ENCODE results near the gene RANBP10.

RANBP10 gene

DNA sequence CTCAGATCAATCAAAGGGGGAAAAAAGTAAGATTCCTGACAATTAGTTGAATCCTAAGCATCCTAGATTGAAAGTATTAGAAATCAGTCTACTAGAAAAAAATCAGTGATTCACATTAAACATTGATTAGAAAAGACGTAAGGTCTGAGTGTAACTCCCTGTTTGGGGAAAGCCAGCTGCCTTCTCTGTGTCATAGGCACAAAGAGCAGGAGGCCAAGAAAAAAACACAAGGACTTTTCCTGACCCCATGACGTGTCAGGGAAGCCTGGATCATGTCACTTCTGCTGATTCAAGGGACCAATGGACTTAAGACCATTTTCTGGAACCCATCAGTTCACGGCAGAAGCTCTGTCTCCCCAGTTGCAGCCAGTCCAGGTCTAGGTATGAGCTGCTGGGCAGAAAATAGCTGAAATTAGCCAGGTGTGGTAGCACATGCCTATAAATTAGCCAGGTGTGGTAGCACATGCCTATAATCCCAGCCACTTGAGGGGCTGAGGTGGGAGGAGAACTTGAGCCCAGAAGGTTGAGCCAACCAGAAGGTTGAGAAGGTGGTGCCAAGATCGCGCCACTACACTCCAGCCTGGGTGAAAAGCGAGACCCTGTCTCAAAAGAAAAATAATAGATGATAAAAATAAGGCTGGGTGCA, 35.9 kb downstream of the RANBP10 start:
- no peaks in the 10 kb centered on the region for H3F3A ChIP-seq (ENCODE audit: low read depth)
- no peak overlapping the region for H3K4me2 ChIP-seq (ENCODE audit: low read depth, low read length, poor library complexity, severe bottlenecking)
- peaks cover 12% of the 10 kb centered on the region for H4K20me1 ChIP-seq (ENCODE audit: insufficient read depth, low read length, poor library complexity, severe bottlenecking)
- H3K36me3 ChIP-seq (ENCODE audit: insufficient read depth, low read length): peaks cover 43% of the 10 kb centered on the region; the same call in 1 of the 2 replicates
- TF ChIP-seq CTCF (conservative IDR thresholded peaks at IDR 0.05; ENCODE audit: low read length): no peak
- TF ChIP-seq EZH2phosphoT487 (IDR thresholded peaks at IDR 0.05; ENCODE audit: borderline replicate concordance): no peak
- H3K79me2 ChIP-seq (ENCODE audit: insufficient read depth, low read length): peaks cover 35% of the 10 kb centered on the region; the same call in 1 of the 2 replicates
- no peak overlapping the region for H2AFZ ChIP-seq (ENCODE audit: low read length)
- H3K4me3 ChIP-seq (ENCODE audit: low read length, poor library complexity, severe bottlenecking): no peak overlapping the region
- no peaks in the 10 kb centered on the region for H3K4me1 ChIP-seq (ENCODE audit: insufficient read depth, low read length, poor library complexity, severe bottlenecking)
- H3K9ac ChIP-seq (ENCODE audit: low read depth, low read length, poor library complexity, severe bottlenecking): no peak overlapping the region
- H3K9me2 ChIP-seq (replicated peaks; ENCODE audit: low read depth, low read length): no peaks in the 10 kb centered on the region
- no peaks in the 10 kb centered on the region for H3K9me3 ChIP-seq (ENCODE audit: insufficient read depth, low read depth, low read length)
- H3K27me3 ChIP-seq (ENCODE audit: insufficient read depth, low read length, poor library complexity, severe bottlenecking): no peaks in the 10 kb centered on the region

GRCh38 chr16:67767953-67768352, 38.4 kb downstream of the RANBP10 start:
- Histone ChIP-seq H3K79me2 (ENCODE audit: insufficient read depth, low read length) (peaks cover 23% of the 10 kb centered on the region; the same call in 1 of the 2 replicates), H3K4me2 (ENCODE audit: low read depth, low read length, poor library complexity, severe bottlenecking) (no peak overlapping the region), H3K27me3 (ENCODE audit: insufficient read depth, low read length, poor library complexity, severe bottlenecking) (no peaks in the 10 kb centered on the region), H3K4me3 (ENCODE audit: low read length, poor library complexity, severe bottlenecking) (no peak overlapping the region), H3K9me2 (replicated peaks; ENCODE audit: low read depth, low read length) (no peaks in the 10 kb centered on the region), H3K9ac (ENCODE audit: low read depth, low read length, poor library complexity, severe bottlenecking) (no peak overlapping the region), H3F3A (ENCODE audit: low read depth) (no peaks in the 10 kb centered on the region), H3K9me3 (ENCODE audit: insufficient read depth, low read depth, low read length) (no peaks in the 10 kb centered on the region), H4K20me1 (ENCODE audit: insufficient read depth, low read length, poor library complexity, severe bottlenecking) (no peaks in the 10 kb centered on the region), H3K4me1 (ENCODE audit: insufficient read depth, low read length, poor library complexity, severe bottlenecking) (no peaks in the 10 kb centered on the region), H3K36me3 (ENCODE audit: insufficient read depth, low read length) (peaks cover 52% of the 10 kb centered on the region; the same call in 1 of the 2 replicates), H2AFZ (ENCODE audit: low read length) (no peak overlapping the region)
- TF ChIP-seq CTCF (conservative IDR thresholded peaks at IDR 0.05; ENCODE audit: low read length) (no peak), EZH2phosphoT487 (IDR thresholded peaks at IDR 0.05; ENCODE audit: borderline replicate concordance) (no peak)

DNA sequence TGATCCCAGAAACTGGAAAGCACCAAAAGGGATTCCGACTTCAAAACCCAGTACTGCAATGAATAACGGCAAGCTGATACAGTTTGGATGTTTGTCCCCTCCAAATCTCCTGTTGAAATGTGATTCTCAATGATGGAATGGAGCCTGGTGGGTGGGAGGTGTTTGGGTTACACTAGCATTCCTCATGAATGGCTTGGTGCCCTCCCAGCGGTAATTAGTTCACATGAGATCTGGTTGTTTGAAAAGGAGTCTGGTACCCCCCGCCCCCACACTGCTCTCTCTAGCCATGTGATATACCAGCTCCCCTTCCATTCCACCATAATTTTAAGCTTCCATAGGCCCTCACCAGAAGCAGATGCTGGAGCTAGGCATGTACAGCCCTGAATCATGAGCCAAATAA, 40.1 kb downstream of the RANBP10 start:
- Histone ChIP-seq H3K9ac (ENCODE audit: low read depth, low read length, poor library complexity, severe bottlenecking) (no peak overlapping the region), H4K20me1 (ENCODE audit: insufficient read depth, low read length, poor library complexity, severe bottlenecking) (no peaks in the 10 kb centered on the region), H3K4me1 (ENCODE audit: insufficient read depth, low read length, poor library complexity, severe bottlenecking) (no peaks in the 10 kb centered on the region), H3K36me3 (ENCODE audit: insufficient read depth, low read length) (peaks cover 43% of the 10 kb centered on the region; the same call in 1 of the 2 replicates), H2AFZ (ENCODE audit: low read length) (no peak overlapping the region), H3K79me2 (ENCODE audit: insufficient read depth, low read length) (peaks cover 18% of the 10 kb centered on the region; the same call in 1 of the 2 replicates), H3F3A (ENCODE audit: low read depth) (no peaks in the 10 kb centered on the region), H3K4me2 (ENCODE audit: low read depth, low read length, poor library complexity, severe bottlenecking) (no peak overlapping the region), H3K9me2 (replicated peaks; ENCODE audit: low read depth, low read length) (no peaks in the 10 kb centered on the region), H3K27me3 (ENCODE audit: insufficient read depth, low read length, poor library complexity, severe bottlenecking) (no peaks in the 10 kb centered on the region), H3K9me3 (ENCODE audit: insufficient read depth, low read depth, low read length) (no peaks in the 10 kb centered on the region), H3K4me3 (ENCODE audit: low read length, poor library complexity, severe bottlenecking) (no peak overlapping the region)
- TF ChIP-seq CTCF (conservative IDR thresholded peaks at IDR 0.05; ENCODE audit: low read length): no peak
- no peak for TF ChIP-seq EZH2phosphoT487 (IDR thresholded peaks at IDR 0.05; ENCODE audit: borderline replicate concordance)

All from Loucy (cell line).